Fibroblast of the aortic adventitia (primary cell): ENCODE results near the gene SFTPA1. TPM values are rescaled to one million over a fixed set of nuclear protein-coding genes. Genes with fewer than 3 reads are reported as not detected.
"Not testable (repeated sequence)": the region's sequence is repeated elsewhere in the genome, so short reads cannot be mapped to it uniquely, and the experiment has no call there.

Experiments
- DNase-seq: peaks from one replicate; pipeline ENCODE4 v3.0.0-alpha.2; 2010; ENCODE audit warnings: low read depth
- H3K4me3 ChIP-seq: 2 replicates; pipeline ENCODE4 v1.5.1; 2011; ENCODE audit warnings: low read depth, mild to moderate bottlenecking, control low read depth, low read length, moderate library complexity
- CTCF ChIP-seq: IDR thresholded peaks from 2 replicates; pipeline ENCODE4 v1.5.1; 2011; ENCODE audit warnings: mild to moderate bottlenecking, low read length, control low read depth, inconsistent platforms; ENCODE audit not compliant: insufficient read depth
- total RNA-seq: library from RNA; depleted of rRNA; stranded (reverse); fragments of >200 nt; gene quantifications from 2 replicates; pipeline ENCODE4 v1.2.3, GENCODE V29; 2012; ENCODE audit warnings: low replicate concordance

Gene SFTPA1
- total RNA-seq, 1 donor: not detected

- no peak for TF ChIP-seq CTCF
Measured at GRCh38 chr10:79615577-79615976, 4.8 kb downstream of the SFTPA1 start.

GRCh38 chr10:79616164-79616563, 5.4 kb downstream of the SFTPA1 start:
- no peak for TF ChIP-seq CTCF
- H3K4me3 ChIP-seq: no peak overlapping the region
- DNase-seq: no peak

More at GRCh38 chr10:79615577-79615976, 4.8 kb downstream of the SFTPA1 start:
- no peak overlapping the region for H3K4me3 ChIP-seq
- no peak for DNase-seq

- not testable (repeated sequence) for H3K4me3 ChIP-seq
Measured at GRCh38 chr10:79623663-79624062, 12.9 kb downstream of the SFTPA1 start.

GRCh38 chr10:79627075-79627474, 16.3 kb downstream of the SFTPA1 start:
- DNase-seq: no peak

More at GRCh38 chr10:79623663-79624062, 12.9 kb downstream of the SFTPA1 start:
- DNase-seq: not testable (repeated sequence)

GRCh38 chr10:79628083-79628482, 17.3 kb downstream of the SFTPA1 start:
- DNase-seq: no peak
- H3K4me3 ChIP-seq: no peak overlapping the region
- TF ChIP-seq CTCF: no peak

More at GRCh38 chr10:79627075-79627474, 16.3 kb downstream of the SFTPA1 start:
- no peak overlapping the region for H3K4me3 ChIP-seq
- TF ChIP-seq CTCF: no peak

GRCh38 chr10:79628988-79629954, 18.5 kb downstream of the SFTPA1 start:
- no peak for TF ChIP-seq CTCF
- H3K4me3 ChIP-seq: no peak overlapping the region
- DNase-seq: no peak

- no peak for DNase-seq
- no peak for TF ChIP-seq CTCF
- no peak overlapping the region for H3K4me3 ChIP-seq
Measured at GRCh38 chr10:79629955-79630327, 19.2 kb downstream of the SFTPA1 start.

GRCh38 chr10:79636654-79637199, 26.0 kb downstream of the SFTPA1 start:
- not testable (repeated sequence) for DNase-seq, H3K4me3 ChIP-seq
